Testis (tissue), 2 donors: ENCODE measurements around the gene SYNM.

Experiments used
- CTCF ChIP-seq, 3 experiments: fragments of 450-650 bp in 2 of 3; fragments of 200-600 bp in 1 of 3; sonication (generic) in 1 of 3; IDR thresholded peaks; one replicate each; pipeline ENCODE4 v1.5.1; 2016 to 2019; ENCODE audit warnings: antibody characterized with exemption in 3 of 3, mild to moderate bottlenecking in 2 of 3, moderate library complexity in 1 of 3
- POLR2A ChIP-seq: fragments of 450-650 bp; IDR thresholded peaks from one replicate; pipeline ENCODE4 v1.6.1; 2017; ENCODE audit warnings: antibody characterized with exemption, mild to moderate bottlenecking, moderate library complexity

GRCh38 chr15:99172171-99172570 lies 67.3 kb downstream of the SYNM start:
- TF ChIP-seq CTCF (IDR thresholded peaks at IDR 0.05) (no peak), POLR2A (no peak)
